Thymus (tissue), 11 donors: Measurements from ENCODE around the gene SATB2. TPM values are rescaled to one million over a fixed set of nuclear protein-coding genes. Genes with fewer than 3 reads are reported as not detected.

Source experiments
- DNase-seq, 9 donors: peaks; one replicate each; pipeline ENCODE4 v3.0.0-alpha.2; 2013; ENCODE audit warnings: low spot score in 9 of 9, low read depth in 6 of 9, missing footprints in 1 of 9
- H3K27ac ChIP-seq, 2 donors: one replicate each; pipeline ENCODE4 v1.5.1; 2013; ENCODE audit warnings: control low read depth in 1 of 2, low read depth in 1 of 2, low read length in 1 of 2, mild to moderate bottlenecking in 1 of 2, moderate library complexity in 1 of 2
- H3K27me3 ChIP-seq, 2 donors: one replicate each; pipeline ENCODE4 v1.5.1; 2013; ENCODE audit warnings: low read length in 1 of 2; ENCODE audit not compliant: control insufficient read depth in 2 of 2, insufficient read depth in 1 of 2
- H3K36me3 ChIP-seq, 2 donors: one replicate each; pipeline ENCODE4 v1.5.1; 2013; ENCODE audit warnings: low read length in 1 of 2, mild to moderate bottlenecking in 1 of 2, moderate library complexity in 1 of 2; ENCODE audit not compliant: control insufficient read depth in 2 of 2, insufficient read depth in 2 of 2
- H3K4me1 ChIP-seq, 2 donors: one replicate each; pipeline ENCODE4 v1.5.1; 2013; ENCODE audit warnings: low read length in 2 of 2; ENCODE audit not compliant: control insufficient read depth in 2 of 2, insufficient read depth in 2 of 2
- H3K4me3 ChIP-seq, 2 donors: one replicate each; pipeline ENCODE4 v1.5.1; 2013; ENCODE audit warnings: low read length in 2 of 2, control low read depth in 1 of 2, mild to moderate bottlenecking in 1 of 2
- H3K9me3 ChIP-seq, 2 donors: one replicate each; pipeline ENCODE4 v1.5.1; 2013; ENCODE audit warnings: low read length in 1 of 2, mild to moderate bottlenecking in 1 of 2; ENCODE audit not compliant: control insufficient read depth in 2 of 2, insufficient read depth in 1 of 2
- WGBS: extraction: QIAGEN DNeasy Blood & Tissue Kit; methylation state at CpG from one replicate; pipeline ENCODE4 v1.1.7; 2013; 5-methylcytosine and 5-hydroxymethylcytosine counted together
- polyA plus RNA-seq: library from polyadenylated mRNA; stranded (reverse); fragments of 200-250 nt; gene quantifications from one replicate; pipeline ENCODE4 v1.2.3, GENCODE V29; 2013
- total RNA-seq: library from RNA; stranded (reverse); fragments of 120-200 nt; gene quantifications from one replicate; pipeline ENCODE4 v1.2.4, GENCODE V29; 2013
- donor health status: healthy.

Gene SATB2
- total and polyA plus RNA-seq, 2 donors = 0.38 to 0.73 TPM

- no peak for DNase-seq
- 91% methylated on average over 3 of the region's 3 CpGs for WGBS
- Histone ChIP-seq H3K9me3 (no peaks in the 10 kb centered on the region), H3K27me3 (no peaks in the 10 kb centered on the region), H3K4me3 (no peak overlapping the region), H3K36me3 (no peaks in the 10 kb centered on the region), H3K4me1 (no peaks in the 10 kb centered on the region), H3K27ac (no peak overlapping the region)
Measured at GRCh38 chr2:199339891-199340605, 117.7 kb downstream of the SATB2 start.

GRCh38 chr2:199336546-199336945 lies 121.2 kb downstream of the SATB2 start:
- H3K27ac ChIP-seq = no peak overlapping the region
- WGBS = 47% methylated on average over 2 of the region's 2 CpGs
- H3K27me3 ChIP-seq = no peaks in the 10 kb centered on the region
- no peak overlapping the region for H3K4me3 ChIP-seq
- no peaks in the 10 kb centered on the region for H3K36me3 ChIP-seq
- no peaks in the 10 kb centered on the region for H3K4me1 ChIP-seq
- no peaks in the 10 kb centered on the region for H3K9me3 ChIP-seq
- no peak for DNase-seq

- Histone ChIP-seq H3K36me3 (no peaks in the 10 kb centered on the region), H3K4me1 (no peaks in the 10 kb centered on the region), H3K9me3 (no peaks in the 10 kb centered on the region), H3K27ac (no peak overlapping the region), H3K4me3 (no peak overlapping the region), H3K27me3 (no peaks in the 10 kb centered on the region)
- no peak for DNase-seq
- WGBS = 96% methylated on average over 2 of the region's 2 CpGs
Measured at GRCh38 chr2:199335502-199335901, 122.2 kb downstream of the SATB2 start.

GRCh38 chr2:199329466-199329865 lies 128.3 kb downstream of the SATB2 start:
- no peak overlapping the region for H3K4me3 ChIP-seq
- 67% methylated on average over 5 of the region's 5 CpGs for WGBS
- DNase-seq = no peak
- H3K36me3 ChIP-seq = no peaks in the 10 kb centered on the region
- no peak overlapping the region for H3K27ac ChIP-seq
- no peaks in the 10 kb centered on the region for H3K9me3 ChIP-seq
- H3K4me1 ChIP-seq = no peaks in the 10 kb centered on the region
- no peaks in the 10 kb centered on the region for H3K27me3 ChIP-seq

GRCh38 chr2:199329031-199329430 lies 128.7 kb downstream of the SATB2 start:
- H3K4me3 ChIP-seq = no peak overlapping the region
- no peak for DNase-seq
- H3K4me1 ChIP-seq = no peaks in the 10 kb centered on the region
- H3K27me3 ChIP-seq = no peaks in the 10 kb centered on the region
- H3K27ac ChIP-seq = no peak overlapping the region
- H3K36me3 ChIP-seq = no peaks in the 10 kb centered on the region
- WGBS = 96% methylated on average over 4 of the region's 4 CpGs
- no peaks in the 10 kb centered on the region for H3K9me3 ChIP-seq

GRCh38 chr2:199325881-199326280 lies 131.9 kb downstream of the SATB2 start:
- no peak overlapping the region for H3K27ac ChIP-seq
- H3K36me3 ChIP-seq = no peaks in the 10 kb centered on the region
- 96% methylated on average over 1 of the region's 1 CpG for WGBS
- no peak overlapping the region for H3K4me3 ChIP-seq
- H3K27me3 ChIP-seq = no peaks in the 10 kb centered on the region
- no peak for DNase-seq
- no peaks in the 10 kb centered on the region for H3K9me3 ChIP-seq
- H3K4me1 ChIP-seq = no peaks in the 10 kb centered on the region

GRCh38 chr2:199322151-199322550 lies 135.6 kb downstream of the SATB2 start:
- 80% methylated on average over 1 of the region's 1 CpG for WGBS
- DNase-seq = no peak
- Histone ChIP-seq H3K4me1 (no peaks in the 10 kb centered on the region), H3K4me3 (no peak overlapping the region), H3K9me3 (no peaks in the 10 kb centered on the region), H3K27ac (no peak overlapping the region), H3K36me3 (no peaks in the 10 kb centered on the region), H3K27me3 (no peaks in the 10 kb centered on the region)

GRCh38 chr2:199317646-199318045 lies 140.1 kb downstream of the SATB2 start:
- DNase-seq = no peak
- Histone ChIP-seq H3K36me3 (no peaks in the 10 kb centered on the region), H3K27ac (no peak overlapping the region), H3K4me3 (no peak overlapping the region), H3K4me1 (no peaks in the 10 kb centered on the region), H3K9me3 (no peaks in the 10 kb centered on the region), H3K27me3 (no peaks in the 10 kb centered on the region)
- WGBS = 98% methylated on average over 5 of the region's 5 CpGs

GRCh38 chr2:199316851-199317250 lies 140.9 kb downstream of the SATB2 start:
- H3K27ac ChIP-seq = no peak overlapping the region
- no peak overlapping the region for H3K4me3 ChIP-seq
- H3K36me3 ChIP-seq = no peaks in the 10 kb centered on the region
- DNase-seq = no peak
- H3K27me3 ChIP-seq = no peaks in the 10 kb centered on the region
- no peaks in the 10 kb centered on the region for H3K9me3 ChIP-seq
- WGBS = 92% methylated on average over 3 of the region's 3 CpGs
- no peaks in the 10 kb centered on the region for H3K4me1 ChIP-seq
